HepG2 (cell line): ENCODE measurements around the gene TEX19. TPM values are rescaled to one million over a fixed set of nuclear protein-coding genes. Genes with fewer than 3 reads are reported as not detected.

Source experiments
- AHR ChIP-seq: IDR thresholded peaks from 2 replicates; pipeline ENCODE4 v1.6.1; 2018; ENCODE audit warnings: missing genetic modification reagents, missing compliant biosample characterization
- CTCF ChIP-seq: sonication (generic); formaldehyde crosslinking; IDR thresholded peaks from 2 replicates; pipeline ENCODE4 v1.5.0; 2020; ENCODE audit warnings: mild to moderate bottlenecking, missing genetic modification reagents, moderate library complexity
- DZIP1 ChIP-seq: sonication (generic); formaldehyde crosslinking; IDR thresholded peaks from 2 replicates; pipeline ENCODE4 v1.5.0; 2020; ENCODE audit warnings: mild to moderate bottlenecking, missing genetic modification reagents
- MNT ChIP-seq: fragments of 450-650 bp; IDR thresholded peaks from 2 replicates; pipeline ENCODE4 v1.6.1; 2016
- REPIN1 ChIP-seq: sonication (generic); formaldehyde crosslinking; IDR thresholded peaks from 2 replicates; pipeline ENCODE4 v1.8.0; 2022; ENCODE audit warnings: missing genetic modification reagents, low read depth, mild to moderate bottlenecking, borderline replicate concordance
- ZBTB37 ChIP-seq: sonication (generic); formaldehyde crosslinking; IDR thresholded peaks from 2 replicates; pipeline ENCODE4 v1.4.0; 2020; ENCODE audit warnings: mild to moderate bottlenecking, missing genetic modification reagents
- ZFYVE20 ChIP-seq: sonication (generic); formaldehyde crosslinking; IDR thresholded peaks from 2 replicates; pipeline ENCODE4 v1.8.0; 2023; ENCODE audit warnings: low read depth, mild to moderate bottlenecking, moderate library complexity, missing genetic modification reagents, borderline replicate concordance
- ZSCAN30 ChIP-seq: sonication (generic); formaldehyde crosslinking; IDR thresholded peaks from 2 replicates; pipeline ENCODE4 v1.5.0; 2020; ENCODE audit warnings: mild to moderate bottlenecking, missing genetic modification reagents
- polyA plus RNA-seq, 8 experiments: library from polyadenylated mRNA; depleted of rRNA in 3 of 8; stranded (reverse) in 7 of 8; unstranded in 1 of 8; fragments of >200 nt; fragmentation: Illumina TruSeq in 4 of 8; extraction: Trizol in 4 of 8; gene quantifications; 2 replicates each; pipeline versions ENCODE4 v1.2.1 to v1.2.3, GENCODE V29; 2011 to 2016; ENCODE audit warnings: low read depth in 4 of 8, missing spikeins in 1 of 8, mixed read lengths in 1 of 8; ENCODE audit not compliant: insufficient read depth in 1 of 8
- total RNA-seq, 5 experiments: library from RNA; depleted of rRNA; stranded (reverse); fragments of >200 nt; fragmentation: Illumina TruSeq; extraction: Trizol; gene quantifications; 2 replicates each; pipeline ENCODE4 v1.2.3, GENCODE V29; 2016; ENCODE audit warnings: low read depth in 1 of 5

TEX19 gene
- total and polyA plus RNA-seq, 2 of the 13 experiments (the other 11 are each of a cell fraction or from before 2014, with no cell fraction given): 1.3 to 6.0 TPM

- no peak for TF ChIP-seq ZBTB37 (CRISPR knock-in tag)
- no peak for TF ChIP-seq AHR (CRISPR knock-in tag)
- TF ChIP-seq DZIP1 (CRISPR knock-in tag): no peak
- no peak for TF ChIP-seq CTCF (CRISPR knock-in tag)
- no peak for TF ChIP-seq ZSCAN30 (CRISPR knock-in tag)
- TF ChIP-seq REPIN1 (CRISPR knock-in tag): no peak
- TF ChIP-seq ZFYVE20 (CRISPR knock-in tag): no peak
- no peak for TF ChIP-seq MNT
Measured at GRCh38 chr17:82400830-82401229, 41.8 kb downstream of the TEX19 start (continued).
